IMR-90 (cell line): ENCODE results near the gene BCL2. TPM values are rescaled to one million over a fixed set of nuclear protein-coding genes. Genes with fewer than 3 reads are reported as not detected.

Source experiments
- ATAC-seq: fragments of 200-7000 bp; cut with Tn5 transposase; 2 replicates; pipeline ENCODE4 v1.9.1; 2020; ENCODE audit warnings: low read depth, mild to moderate bottlenecking, moderate library complexity
- BruUV-seq: library from RNA; stranded (reverse); fragments of 400-500 nt; replicated peaks from 2 replicates; lab custom pipeline; 2021; lab: Mats Ljungman, UMichigan
- CTCF ChIA-PET: fragments of 300-600 bp; formaldehyde crosslinking; extraction: SDS; loops from one replicate; lab custom pipeline; 2021; ENCODE audit warnings: antibody characterized with exemption; lab: Yijun Ruan, JAX
- POLR2A ChIA-PET: fragments of 300-600 bp; sonication (Branson Sonifier 250); formaldehyde crosslinking; loops from one replicate; lab custom pipeline; 2022; ENCODE audit warnings: antibody characterized with exemption; ENCODE audit not compliant: unreplicated experiment; lab: Charles Lee
- DNase-seq: peaks from one replicate; pipeline ENCODE4 v3.0.0; 2013
- H2AFZ ChIP-seq: replicated peaks from 2 replicates; pipeline ENCODE3; 2013; ENCODE audit warnings: low read length, mild to moderate bottlenecking; ENCODE audit not compliant: poor library complexity
- H2AK5ac ChIP-seq: 2 replicates; pipeline ENCODE4 v1.6.1; 2013; ENCODE audit warnings: low read depth, low read length, inconsistent platforms
- H2AK9ac ChIP-seq: replicated peaks from 2 replicates; pipeline ENCODE3; 2013; ENCODE audit warnings: mild to moderate bottlenecking, low read depth, low read length, moderate library complexity; ENCODE audit not compliant: poor library complexity
- H2BK120ac ChIP-seq: 2 replicates; pipeline ENCODE4 v1.6.1; 2013; ENCODE audit warnings: low read depth, low read length, inconsistent platforms
- H2BK15ac ChIP-seq: 3 replicates; pipeline ENCODE4 v1.6.1; 2013; ENCODE audit warnings: low read depth, low read length, inconsistent platforms
- H2BK20ac ChIP-seq: 2 replicates; pipeline ENCODE4 v1.6.1; 2013; ENCODE audit warnings: low read depth, mild to moderate bottlenecking, inconsistent platforms, low read length, moderate library complexity
- H2BK5ac ChIP-seq: 2 replicates; pipeline ENCODE4 v1.6.1; 2013; ENCODE audit warnings: mild to moderate bottlenecking, low read depth, low read length, inconsistent platforms; ENCODE audit not compliant: poor library complexity, severe bottlenecking
- H3K14ac ChIP-seq: replicated peaks from 2 replicates; pipeline ENCODE4 v1.6.1; 2013; ENCODE audit warnings: low read depth, low read length, inconsistent platforms
- H3K18ac ChIP-seq: 2 replicates; pipeline ENCODE4 v1.6.1; 2013; ENCODE audit warnings: low read depth, low read length, control low read depth
- H3K23ac ChIP-seq: 2 replicates; pipeline ENCODE4 v1.6.1; 2013; ENCODE audit warnings: low read depth, low read length, inconsistent platforms
- H3K27ac ChIP-seq: 2 replicates; pipeline ENCODE4 v1.5.1; 2013; ENCODE audit warnings: mild to moderate bottlenecking, control low read depth, low read length; ENCODE audit not compliant: insufficient read depth
- H3K27me3 ChIP-seq: 2 replicates; pipeline ENCODE4 v1.6.1; 2013; ENCODE audit warnings: low read length; ENCODE audit not compliant: control insufficient read depth, insufficient read depth
- H3K36me3 ChIP-seq: 2 replicates; pipeline ENCODE4 v1.6.1; 2013; ENCODE audit warnings: low read length, mixed read lengths; ENCODE audit not compliant: control insufficient read depth, insufficient read depth
- H3K4ac ChIP-seq: 2 replicates; pipeline ENCODE4 v1.6.1; 2013; ENCODE audit warnings: low read depth, low read length, inconsistent platforms
- H3K4me1 ChIP-seq: 2 replicates; pipeline ENCODE4 v1.6.1; 2013; ENCODE audit warnings: low read length, mixed read lengths; ENCODE audit not compliant: control insufficient read depth, insufficient read depth
- H3K4me2 ChIP-seq: 2 replicates; pipeline ENCODE4 v1.6.1; 2013; ENCODE audit warnings: low read depth, mild to moderate bottlenecking, control low read depth, low read length, moderate library complexity
- H3K4me3 ChIP-seq: 2 replicates; pipeline ENCODE4 v1.5.1; 2013; ENCODE audit warnings: low read depth, mild to moderate bottlenecking, control low read depth, low read length, moderate library complexity; ENCODE audit not compliant: insufficient read depth
- H3K56ac ChIP-seq: 2 replicates; pipeline ENCODE4 v1.6.1; 2013; ENCODE audit warnings: low read length, inconsistent platforms; ENCODE audit not compliant: insufficient read depth; ENCODE audit errors: extremely low read depth
- H3K79me1 ChIP-seq, 2 experiments: 2 replicates each; pipeline ENCODE4 v1.6.1; 2013; ENCODE audit warnings: low read length in 2 of 2, inconsistent platforms in 1 of 2, low read depth in 1 of 2
- H3K9ac ChIP-seq: 2 replicates; pipeline ENCODE4 v1.6.1; 2013; ENCODE audit warnings: low read depth, low read length, control low read depth
- H3K9me1 ChIP-seq: 2 replicates; pipeline ENCODE4 v1.6.1; 2013; ENCODE audit warnings: low read length, inconsistent platforms; ENCODE audit not compliant: insufficient read depth
- H3K9me3 ChIP-seq: 2 replicates; pipeline ENCODE4 v1.6.1; 2013; ENCODE audit warnings: low read length; ENCODE audit not compliant: control insufficient read depth, insufficient read depth
- H4K20me1 ChIP-seq: 2 replicates; pipeline ENCODE4 v1.6.1; 2013; ENCODE audit warnings: low read length, inconsistent platforms; ENCODE audit not compliant: insufficient read depth
- H4K5ac ChIP-seq: 2 replicates; pipeline ENCODE4 v1.6.1; 2013; ENCODE audit warnings: mild to moderate bottlenecking, low read depth, low read length, control low read depth
- H4K8ac ChIP-seq, 2 experiments: 2 replicates each; pipeline ENCODE4 v1.6.1; 2013; ENCODE audit warnings: low read depth in 2 of 2, low read length in 2 of 2, control low read depth in 1 of 2, inconsistent platforms in 1 of 2
- H4K91ac ChIP-seq: 2 replicates; pipeline ENCODE4 v1.6.1; 2013; ENCODE audit warnings: low read depth, low read length, inconsistent platforms; ENCODE audit not compliant: insufficient read depth
- BHLHE40 ChIP-seq: fragments of 150-350 bp; IDR thresholded peaks from 2 replicates; pipeline ENCODE4 v1.6.1; 2016; ENCODE audit warnings: mild to moderate bottlenecking, low read depth, low read length
- CEBPB ChIP-seq: IDR thresholded peaks from 2 replicates; pipeline ENCODE4 v1.6.1; 2012; ENCODE audit warnings: low read depth, low read length, improper control_type of control experiment
- ELK1 ChIP-seq: fragments of 150-350 bp; IDR thresholded peaks from 2 replicates; pipeline ENCODE4 v1.6.1; 2016; ENCODE audit warnings: low read depth, mild to moderate bottlenecking, low read length, moderate library complexity, borderline replicate concordance
- FOS ChIP-seq: fragments of 150-350 bp; IDR thresholded peaks from 2 replicates; pipeline ENCODE4 v1.6.1; 2016; ENCODE audit warnings: low read depth, low read length
- MAZ ChIP-seq: IDR thresholded peaks from 2 replicates; pipeline ENCODE4 v1.6.1; 2012; ENCODE audit warnings: low read depth, mild to moderate bottlenecking, low read length, improper control_type of control experiment, moderate library complexity, borderline replicate concordance
- NFE2L2 ChIP-seq: fragments of 150-350 bp; IDR thresholded peaks from 2 replicates; pipeline ENCODE4 v1.6.1; 2016; ENCODE audit warnings: low read depth, mild to moderate bottlenecking, low read length
- POLR2A ChIP-seq: IDR thresholded peaks from 2 replicates; pipeline ENCODE4 v1.6.1; 2012; ENCODE audit warnings: mild to moderate bottlenecking, low read depth, low read length
- RFX5 ChIP-seq: IDR thresholded peaks from 2 replicates; pipeline ENCODE4 v1.8.0; 2012; ENCODE audit warnings: low read depth, mild to moderate bottlenecking, low read length, moderate library complexity
- WGBS, 2 experiments: methylation state at CpG; one replicate each; pipeline versions ENCODE4 v1.1.5 to v1.1.7; 2013; ENCODE audit warnings: missing lambda C conversion rate in 2 of 2; ENCODE audit not compliant: insufficient read length in 1 of 2; ENCODE audit errors: extremely low coverage in 2 of 2; 5-methylcytosine and 5-hydroxymethylcytosine counted together
- dilution Hi-C: fragments of 300-500 bp; cut with HindIII; formaldehyde crosslinking; loops from one replicate; pipeline ENCODE4 v1.14.3; 2018; ENCODE audit warnings: low sequenced_read_pairs; ENCODE audit not compliant: unreplicated experiment
- in situ Hi-C: fragments of 300-500 bp; cut with MboI; formaldehyde crosslinking; loops from 3 replicates; pipeline ENCODE4 v1.14.3; 2019; ENCODE audit warnings: low sequenced_read_pairs, inconsistent platforms, mixed read lengths
- intact Hi-C: fragments of 100-400 bp; cut with micrococcal nuclease; formaldehyde crosslinking; loops from 2 replicates; pipeline ENCODE4 v1.10.0; 2022
- polyA plus RNA-seq, 3 experiments: library from polyadenylated mRNA; depleted of rRNA; stranded (reverse); fragments of >200 nt; gene quantifications; 2 replicates each; pipeline ENCODE4 v1.2.3, GENCODE V29; 2012; ENCODE audit warnings: low replicate concordance in 1 of 3
- total RNA-seq: library from RNA; depleted of rRNA; stranded (reverse); fragments of >200 nt; gene quantifications from 2 replicates; pipeline ENCODE4 v1.2.3, GENCODE V29; 2012
- TF ChIP-seq, protein P1 (sequence below): fragments of 150-350 bp; IDR thresholded peaks from 2 replicates; pipeline ENCODE4 v1.6.1; 2017; ENCODE audit warnings: mild to moderate bottlenecking, antibody characterized with exemption, low read length, low read depth

The BCL2 gene
- total and polyA plus RNA-seq, 2 of the 4 experiments (the other 2 are of a cell fraction): 0.24 to 0.54 TPM

GRCh38 chr18:63138436-63139340 is 180.9 kb downstream of the BCL2 start:
- dilution Hi-C loops (no loop called here), in situ Hi-C loops (no loop called here), intact Hi-C loops (no loop called here)
- Histone ChIP-seq H3K4me2 (no peak overlapping the region), H3K79me1 (no peaks in the 10 kb centered on the region), H3K36me3 (no peaks in the 10 kb centered on the region), H4K91ac (no peak overlapping the region), H3K27ac (no peak overlapping the region), H3K56ac (no peak overlapping the region), H3K4me3 (no peak overlapping the region), H2BK5ac (no peak overlapping the region), H3K14ac (no peak overlapping the region), H3K27me3 (peaks cover 15% of the 10 kb centered on the region), H3K9ac (no peak overlapping the region), H4K20me1 (no peaks in the 10 kb centered on the region), H2BK20ac (no peak overlapping the region), H2AK9ac (no peak overlapping the region), H3K9me1 (no peaks in the 10 kb centered on the region), H2BK15ac (no peak overlapping the region), H3K4me1 (no peaks in the 10 kb centered on the region), H2AFZ (no peak overlapping the region), H4K5ac (no peak overlapping the region), H3K18ac (no peak overlapping the region), H2BK120ac (no peak overlapping the region), H4K8ac (no peak overlapping the region), H3K9me3 (no peaks in the 10 kb centered on the region), H2AK5ac (no peak overlapping the region), H3K23ac (no peak overlapping the region), H3K4ac (no peak overlapping the region)
- no CpG with 5 or more reads among the region's 10 CpGs for WGBS, 2 experiments
- DNase-seq: no peak
- TF ChIP-seq NFE2L2 (no peak), FOS (no peak), RFX5 (no peak), CEBPB (no peak), POLR2A (no peak), MAZ (no peak), BHLHE40 (no peak), ELK1 (no peak)
- TF ChIP-seq, protein P1, sequence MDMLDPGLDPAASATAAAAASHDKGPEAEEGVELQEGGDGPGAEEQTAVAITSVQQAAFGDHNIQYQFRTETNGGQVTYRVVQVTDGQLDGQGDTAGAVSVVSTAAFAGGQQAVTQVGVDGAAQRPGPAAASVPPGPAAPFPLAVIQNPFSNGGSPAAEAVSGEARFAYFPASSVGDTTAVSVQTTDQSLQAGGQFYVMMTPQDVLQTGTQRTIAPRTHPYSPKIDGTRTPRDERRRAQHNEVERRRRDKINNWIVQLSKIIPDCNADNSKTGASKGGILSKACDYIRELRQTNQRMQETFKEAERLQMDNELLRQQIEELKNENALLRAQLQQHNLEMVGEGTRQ: no peak
- ChIA-PET CTCF (no interaction called here), POLR2A (no interaction called here)
- no TSS peak for BruUV-seq
- no peak; the same call in 1 of the 2 replicates for ATAC-seq
